H1 (cell line): ENCODE measurements around the gene RNF145. TPM values are rescaled to one million over a fixed set of nuclear protein-coding genes. Genes with fewer than 3 reads are reported as not detected.

ENCODE experiments used
- CTCF ChIA-PET: fragments of 300-600 bp; sonication (Branson Sonifier 250); formaldehyde crosslinking; loops from one replicate; lab custom pipeline; 2021; ENCODE audit not compliant: partially characterized antibody; lab: Charles Lee
- POLR2A ChIA-PET: fragments of 300-600 bp; sonication (Branson Sonifier 250); formaldehyde crosslinking; loops from one replicate; lab custom pipeline; 2021; ENCODE audit warnings: inconsistent platforms; ENCODE audit not compliant: partially characterized antibody; lab: Charles Lee
- DNase-seq, 2 experiments: peaks; one replicate each; pipeline versions ENCODE4 v3.0.0 to v3.0.0-alpha.2; 2010 to 2022; ENCODE audit warnings: low spot score in 2 of 2, low read depth in 1 of 2, mixed read lengths in 1 of 2
- FAIRE-seq: peaks from 2 replicates; lab custom pipeline; 2011; peaks lifted over from hg19 to GRCh38; lab: Jason Lieb, UNC
- H2AFZ ChIP-seq: 2 replicates; pipeline ENCODE4 v1.8.1; 2012; ENCODE audit warnings: low read length, inconsistent platforms
- H2AK5ac ChIP-seq: 2 replicates; pipeline ENCODE4 v1.6.1; 2013; ENCODE audit warnings: low read depth, low read length
- H2BK120ac ChIP-seq: replicated peaks from 2 replicates; pipeline ENCODE3; 2013; ENCODE audit warnings: low read depth, low read length, inconsistent platforms
- H2BK12ac ChIP-seq: 2 replicates; pipeline ENCODE4 v1.6.1; 2013; ENCODE audit warnings: low read depth, low read length
- H2BK15ac ChIP-seq: 2 replicates; pipeline ENCODE4 v1.6.1; 2013; ENCODE audit warnings: low read length
- H2BK20ac ChIP-seq: 2 replicates; pipeline ENCODE4 v1.6.1; 2013; ENCODE audit warnings: low read length
- H2BK5ac ChIP-seq: 2 replicates; pipeline ENCODE4 v1.6.1; 2013; ENCODE audit warnings: low read depth, low read length
- H3K14ac ChIP-seq: 2 replicates; pipeline ENCODE4 v1.6.1; 2013; ENCODE audit warnings: inconsistent platforms; ENCODE audit not compliant: insufficient read length
- H3K18ac ChIP-seq: 2 replicates; pipeline ENCODE4 v1.6.1; 2013; ENCODE audit warnings: low read length; ENCODE audit errors: extremely low read depth
- H3K23ac ChIP-seq: 2 replicates; pipeline ENCODE4 v1.6.1; 2013; ENCODE audit warnings: inconsistent platforms; ENCODE audit not compliant: insufficient read length
- H3K23me2 ChIP-seq: 2 replicates; pipeline ENCODE4 v1.6.1; 2013; ENCODE audit warnings: low read depth, low read length
- H3K27ac ChIP-seq: 2 replicates; pipeline ENCODE4 v1.6.1; 2011; ENCODE audit warnings: low read depth, low read length, inconsistent platforms
- H3K27me3 ChIP-seq, 4 experiments: replicated peaks in 1 of 4; 1 replicate in 1 of 4; 2 replicates in 3 of 4; pipeline versions ENCODE4 v1.6.1 to v1.8.1; 2011 to 2013; ENCODE audit warnings: low read length in 3 of 4, mild to moderate bottlenecking in 3 of 4, inconsistent platforms in 2 of 4, mixed read lengths in 2 of 4, moderate library complexity in 1 of 4; ENCODE audit not compliant: control insufficient read depth in 3 of 4, insufficient read depth in 3 of 4; ENCODE audit errors: extremely low read depth in 1 of 4
- H3K36me3 ChIP-seq, 4 experiments: 2 replicates each; pipeline versions ENCODE4 v1.6.1 to v1.8.1; 2011 to 2013; ENCODE audit warnings: mild to moderate bottlenecking in 4 of 4, low read length in 3 of 4, moderate library complexity in 2 of 4, control low read depth in 1 of 4, inconsistent platforms in 1 of 4; ENCODE audit not compliant: insufficient read depth in 4 of 4, control insufficient read depth in 2 of 4
- H3K4ac ChIP-seq: replicated peaks from 2 replicates; pipeline ENCODE3; 2013; ENCODE audit warnings: low read length, low read depth, mixed read lengths, inconsistent platforms; ENCODE audit not compliant: insufficient read length
- H3K4me1 ChIP-seq, 4 experiments: replicated peaks in 1 of 4; 1 replicate in 1 of 4; 2 replicates in 3 of 4; pipeline versions ENCODE4 v1.6.1 to v1.8.1; 2011 to 2013; ENCODE audit warnings: low read length in 3 of 4, inconsistent platforms in 2 of 4, mixed read lengths in 1 of 4; ENCODE audit not compliant: insufficient read depth in 4 of 4, control insufficient read depth in 3 of 4
- H3K4me2 ChIP-seq, 2 experiments: 2 replicates each; pipeline versions ENCODE4 v1.6.1 to v1.8.1; 2011 to 2013; ENCODE audit warnings: low read depth in 2 of 2, low read length in 2 of 2, control low read depth in 1 of 2, inconsistent platforms in 1 of 2, mild to moderate bottlenecking in 1 of 2; ENCODE audit not compliant: insufficient read depth in 1 of 2
- H3K4me3 ChIP-seq, 4 experiments: fragments of 200-600, 300-600 bp in 1 of 4; sonication (generic), shearing (Covaris generic), sonication (Bioruptor Twin) in 1 of 4; 2 replicates each; pipeline versions ENCODE4 v1.5.1 to v1.8.1; 2011 to 2016; ENCODE audit warnings: low read length in 4 of 4, low read depth in 3 of 4, control low read depth in 2 of 4, inconsistent platforms in 2 of 4, mild to moderate bottlenecking in 2 of 4, mixed read lengths in 1 of 4, moderate library complexity in 1 of 4; ENCODE audit not compliant: insufficient read depth in 2 of 4; ENCODE audit errors: extremely low read depth in 1 of 4
- H3K56ac ChIP-seq: replicated peaks from 2 replicates; pipeline ENCODE3; 2013; ENCODE audit warnings: low read depth, mild to moderate bottlenecking, mixed read lengths, low read length, inconsistent platforms; ENCODE audit not compliant: insufficient read length
- H3K79me1 ChIP-seq: 2 replicates; pipeline ENCODE4 v1.6.1; 2013; ENCODE audit warnings: low read depth, low read length, control low read depth
- H3K79me2 ChIP-seq, 2 experiments: 2 replicates each; pipeline versions ENCODE4 v1.6.1 to v1.8.1; 2012 to 2013; ENCODE audit warnings: low read length in 2 of 2, mild to moderate bottlenecking in 2 of 2, inconsistent platforms in 1 of 2; ENCODE audit not compliant: insufficient read depth in 2 of 2, control insufficient read depth in 1 of 2
- H3K9ac ChIP-seq, 4 experiments: replicated peaks in 1 of 4; 1 replicate in 1 of 4; 2 replicates in 3 of 4; pipeline versions ENCODE4 v1.6.1 to v1.8.1; 2011 to 2013; ENCODE audit warnings: low read depth in 3 of 4, low read length in 3 of 4, control low read depth in 2 of 4, mild to moderate bottlenecking in 2 of 4, moderate library complexity in 2 of 4, inconsistent platforms in 1 of 4; ENCODE audit errors: extremely low read depth in 1 of 4
- H3K9me3 ChIP-seq, 2 experiments: 2 replicates each; pipeline versions ENCODE4 v1.6.1 to v1.8.1; 2012 to 2013; ENCODE audit warnings: mild to moderate bottlenecking in 2 of 2, moderate library complexity in 2 of 2, control low read depth in 1 of 2, inconsistent platforms in 1 of 2, low read depth in 1 of 2, low read length in 1 of 2, mixed read lengths in 1 of 2; ENCODE audit not compliant: insufficient read depth in 2 of 2
- H4K20me1 ChIP-seq, 2 experiments: replicated peaks in 1 of 2; 2 replicates each; pipeline versions ENCODE3 to v1.8.1; 2011 to 2013; ENCODE audit warnings: inconsistent platforms in 2 of 2, low read length in 2 of 2, mild to moderate bottlenecking in 1 of 2; ENCODE audit not compliant: insufficient read depth in 2 of 2, control insufficient read depth in 1 of 2
- H4K5ac ChIP-seq: 2 replicates; pipeline ENCODE4 v1.6.1; 2013; ENCODE audit warnings: low read length, low read depth, mixed read lengths, inconsistent platforms; ENCODE audit not compliant: insufficient read length
- H4K8ac ChIP-seq: 2 replicates; pipeline ENCODE4 v1.8.0; 2013; ENCODE audit warnings: mild to moderate bottlenecking, moderate library complexity, low read length, inconsistent platforms; ENCODE audit not compliant: insufficient read depth; ENCODE audit errors: extremely low read depth
- H4K91ac ChIP-seq: replicated peaks from 2 replicates; pipeline ENCODE3; 2013; ENCODE audit warnings: low read length, mixed read lengths, inconsistent platforms; ENCODE audit not compliant: insufficient read length
- CHD2 ChIP-seq: IDR thresholded peaks from 2 replicates; pipeline ENCODE4 v1.6.1; 2012; ENCODE audit warnings: low read length, improper control_type of control experiment
- HDAC6 ChIP-seq: IDR thresholded peaks from one replicate; pipeline ENCODE4 v1.7.1; 2012; ENCODE audit warnings: low read depth, mild to moderate bottlenecking, inconsistent platforms, low read length, moderate library complexity
- RBBP5 ChIP-seq: IDR thresholded peaks from 2 replicates; pipeline ENCODE4 v1.7.1; 2012; ENCODE audit warnings: low read depth, mild to moderate bottlenecking, inconsistent platforms, low read length, moderate library complexity, borderline replicate concordance
- SIRT6 ChIP-seq: IDR thresholded peaks from one replicate; pipeline ENCODE4 v1.7.1; 2012; ENCODE audit warnings: low read length, inconsistent platforms
- WGBS, 2 experiments: shearing (Covaris generic) in 1 of 2; methylation state at CpG; one replicate each; pipeline versions ENCODE4 v1.1.6 to v1.1.7; 2013 to 2015; ENCODE audit warnings: low lambda C conversion rate in 2 of 2, mixed read lengths in 2 of 2, inconsistent platforms in 1 of 2, low coverage in 1 of 2, missing lambda C conversion rate in 1 of 2; ENCODE audit not compliant: insufficient replicate concordance in 2 of 2, insufficient coverage in 1 of 2, insufficient read length in 1 of 2; ENCODE audit errors: extremely low coverage in 1 of 2, missing lambda C conversion rate in 1 of 2; 5-methylcytosine and 5-hydroxymethylcytosine counted together
- polyA plus RNA-seq, 7 experiments: library from polyadenylated mRNA; depleted of rRNA in 3 of 7; stranded (reverse) in 5 of 7; unstranded in 2 of 7; fragments of >200 nt in 5 of 7; fragments of 200-250 nt in 2 of 7; gene quantifications; 1 replicate in 5 of 7; 2 replicates in 1 of 7; 4 replicates in 1 of 7; pipeline versions ENCODE4 v1.2.1 to v1.2.3, GENCODE V29; 2011 to 2013; ENCODE audit warnings: missing spikeins in 2 of 7, mixed read lengths in 2 of 7
- total RNA-seq: library from RNA; stranded (reverse); fragmentation: NEBNext Ultra II Directional; extraction: Animal tissue kit (Norgen Biotek cat#: 25700); gene quantifications from 2 replicates; pipeline ENCODE4 v1.2.1, GENCODE V29; 2021
- TF ChIP-seq, protein P1 (sequence below): IDR thresholded peaks from 2 replicates; pipeline ENCODE4 v1.6.1; 2012; ENCODE audit warnings: inconsistent platforms
- TF ChIP-seq, protein P2 (sequence below): IDR thresholded peaks from 2 replicates; pipeline ENCODE4 v1.6.1; 2011; ENCODE audit warnings: low read length, improper control_type of control experiment
- TF ChIP-seq, protein P3 (sequence below), 3 experiments: IDR thresholded peaks; 1 replicate in 2 of 3; 2 replicates in 1 of 3; pipeline versions ENCODE4 v1.5.1 to v1.6.1; 2011; ENCODE audit warnings: low read length in 3 of 3, mild to moderate bottlenecking in 3 of 3, inconsistent platforms in 2 of 3, low read depth in 1 of 3, moderate library complexity in 1 of 3; ENCODE audit not compliant: insufficient read depth in 1 of 3; ENCODE audit errors: control extremely low read depth in 1 of 3

Gene RNF145
- total and polyA plus RNA-seq, 2 of the 8 experiments (the other 6 are each of a cell fraction or from before 2014, with no cell fraction given): 34.2 to 72.5 TPM

DNA sequence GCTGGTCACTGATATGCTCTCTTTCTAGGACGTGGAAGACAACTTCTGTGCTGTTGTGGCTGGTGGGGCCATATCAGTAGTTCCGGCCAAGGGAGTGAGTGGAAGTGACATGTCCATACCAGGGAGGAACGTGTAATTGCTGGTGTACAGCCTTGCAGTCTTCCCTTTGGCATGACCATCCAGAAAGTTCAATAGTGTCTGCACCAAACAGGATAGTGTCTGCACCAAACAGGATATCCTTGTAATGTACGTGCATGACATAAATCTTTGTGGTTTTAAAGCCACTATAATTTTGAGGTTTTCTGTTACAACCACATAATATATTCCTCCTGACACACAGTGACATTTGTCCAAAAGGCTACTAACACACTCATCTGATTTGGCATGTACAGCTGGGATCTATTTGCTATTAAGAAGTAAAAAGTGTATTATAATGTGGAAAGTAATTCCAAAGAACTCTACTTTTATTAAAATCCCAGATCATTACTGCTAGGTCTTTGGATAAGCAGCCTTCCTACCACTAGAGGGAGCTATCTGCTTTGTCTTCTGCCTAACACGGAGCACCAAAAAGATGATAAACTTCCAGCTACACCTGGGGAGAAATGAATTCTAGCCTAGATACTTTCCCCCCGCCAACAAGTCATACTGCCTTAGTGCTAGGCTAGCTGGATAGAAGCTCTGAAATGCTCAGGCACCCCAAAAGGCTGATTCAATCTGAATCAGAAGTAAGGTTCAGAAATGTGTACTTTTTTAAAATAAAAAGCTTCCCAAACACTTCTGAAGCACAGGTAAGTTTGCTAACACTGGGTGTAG, 52.7 kb downstream of the RNF145 start:
- Histone ChIP-seq H2BK20ac (no peak overlapping the region), H3K56ac (no peak overlapping the region), H3K4me2 (no peak overlapping the region), H3K9me3 (no peaks in the 10 kb centered on the region), H3K4me1 (no peaks in the 10 kb centered on the region), H3K4ac (no peak overlapping the region), H3K79me2 (no peaks in the 10 kb centered on the region), H4K20me1 (peaks cover 2 to 3% of the 10 kb centered on the region in 2 experiments), H3K4me3 (no peak overlapping the region), H2BK120ac (no peak overlapping the region), H3K23ac (no peak overlapping the region), H3K79me1 (no peaks in the 10 kb centered on the region), H3K14ac (no peak overlapping the region), H3K18ac (no peak overlapping the region), H4K8ac (no peak overlapping the region), H2AFZ (no peak overlapping the region), H3K23me2 (no peaks in the 10 kb centered on the region), H2BK15ac (no peak overlapping the region), H2AK5ac (no peak overlapping the region), H3K27ac (no peak overlapping the region), H4K5ac (no peak overlapping the region), H3K9ac (no peak overlapping the region), H2BK5ac (no peak overlapping the region), H2BK12ac (no peak overlapping the region), H3K36me3 (peaks cover 0 to 20% (median 6%) of the 10 kb centered on the region in 4 experiments; a peak in 4 of 8 replicates), H3K27me3 (no peaks in the 10 kb centered on the region), H4K91ac (no peak overlapping the region)
- DNase-seq: no peak
- 62% methylated on average over 6 of the region's 6 CpGs; no CpG with 5 or more reads in 1 of the 2 experiments for WGBS, 2 experiments
- POLR2A ChIA-PET: interaction anchor here (1.2 kb wide), 1 partner anchor 161 kb away, joined by 3 read pairs; no protein-coding TSS in a partner anchor
- CTCF ChIA-PET: interaction anchor here (0.6 to 5.8 kb wide), 32 partner anchors 9 to 808 kb away, joined by 3 to 38 read pairs (median 4); no protein-coding TSS in a partner anchor
- FAIRE-seq: no peak
- TF ChIP-seq, protein P1, sequence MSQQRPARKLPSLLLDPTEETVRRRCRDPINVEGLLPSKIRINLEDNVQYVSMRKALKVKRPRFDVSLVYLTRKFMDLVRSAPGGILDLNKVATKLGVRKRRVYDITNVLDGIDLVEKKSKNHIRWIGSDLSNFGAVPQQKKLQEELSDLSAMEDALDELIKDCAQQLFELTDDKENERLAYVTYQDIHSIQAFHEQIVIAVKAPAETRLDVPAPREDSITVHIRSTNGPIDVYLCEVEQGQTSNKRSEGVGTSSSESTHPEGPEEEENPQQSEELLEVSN: no peak
- TF ChIP-seq, protein P2, sequence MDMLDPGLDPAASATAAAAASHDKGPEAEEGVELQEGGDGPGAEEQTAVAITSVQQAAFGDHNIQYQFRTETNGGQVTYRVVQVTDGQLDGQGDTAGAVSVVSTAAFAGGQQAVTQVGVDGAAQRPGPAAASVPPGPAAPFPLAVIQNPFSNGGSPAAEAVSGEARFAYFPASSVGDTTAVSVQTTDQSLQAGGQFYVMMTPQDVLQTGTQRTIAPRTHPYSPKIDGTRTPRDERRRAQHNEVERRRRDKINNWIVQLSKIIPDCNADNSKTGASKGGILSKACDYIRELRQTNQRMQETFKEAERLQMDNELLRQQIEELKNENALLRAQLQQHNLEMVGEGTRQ: no peak
- TF ChIP-seq, protein P3, sequence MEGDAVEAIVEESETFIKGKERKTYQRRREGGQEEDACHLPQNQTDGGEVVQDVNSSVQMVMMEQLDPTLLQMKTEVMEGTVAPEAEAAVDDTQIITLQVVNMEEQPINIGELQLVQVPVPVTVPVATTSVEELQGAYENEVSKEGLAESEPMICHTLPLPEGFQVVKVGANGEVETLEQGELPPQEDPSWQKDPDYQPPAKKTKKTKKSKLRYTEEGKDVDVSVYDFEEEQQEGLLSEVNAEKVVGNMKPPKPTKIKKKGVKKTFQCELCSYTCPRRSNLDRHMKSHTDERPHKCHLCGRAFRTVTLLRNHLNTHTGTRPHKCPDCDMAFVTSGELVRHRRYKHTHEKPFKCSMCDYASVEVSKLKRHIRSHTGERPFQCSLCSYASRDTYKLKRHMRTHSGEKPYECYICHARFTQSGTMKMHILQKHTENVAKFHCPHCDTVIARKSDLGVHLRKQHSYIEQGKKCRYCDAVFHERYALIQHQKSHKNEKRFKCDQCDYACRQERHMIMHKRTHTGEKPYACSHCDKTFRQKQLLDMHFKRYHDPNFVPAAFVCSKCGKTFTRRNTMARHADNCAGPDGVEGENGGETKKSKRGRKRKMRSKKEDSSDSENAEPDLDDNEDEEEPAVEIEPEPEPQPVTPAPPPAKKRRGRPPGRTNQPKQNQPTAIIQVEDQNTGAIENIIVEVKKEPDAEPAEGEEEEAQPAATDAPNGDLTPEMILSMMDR (IDR thresholded peaks at IDR 0.05; ENCODE audit: control extremely low read depth in 1 of 3, insufficient read depth in 1 of 3, low read depth in 1 of 3, low read length in 3 of 3): peak in 2 of 3 experiments; percentile 64 to 75; a peak in 3 of 4 replicates
- TF ChIP-seq HDAC6 (no peak), CHD2 (no peak), RBBP5 (no peak), SIRT6 (no peak)
